Measurements from ENCODE around the gene IL17REL.

The IL17REL gene

DNA sequence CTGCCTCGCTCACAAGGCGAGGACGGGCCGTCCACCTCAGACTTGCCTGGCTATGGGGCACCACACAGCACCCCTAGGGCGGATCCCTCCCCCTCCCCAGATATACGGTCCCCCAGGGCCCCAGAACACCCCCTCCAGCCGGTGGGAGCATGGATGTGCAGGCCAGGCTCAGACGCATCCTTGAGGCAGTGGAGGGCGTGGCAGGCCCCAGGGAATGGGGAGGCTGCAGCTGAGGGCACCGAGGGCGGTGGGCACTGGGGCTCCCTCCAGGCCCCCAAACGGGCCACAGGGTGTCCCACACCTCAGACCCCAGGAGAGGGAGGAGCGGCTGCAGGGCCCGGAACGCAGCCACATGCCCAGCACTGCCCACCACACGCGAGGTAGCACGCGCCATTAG is 33.5 kb upstream of the IL17REL start:
- no peak for DNase-seq (ENCODE audit: low read depth in 2 of 2)

DNA sequence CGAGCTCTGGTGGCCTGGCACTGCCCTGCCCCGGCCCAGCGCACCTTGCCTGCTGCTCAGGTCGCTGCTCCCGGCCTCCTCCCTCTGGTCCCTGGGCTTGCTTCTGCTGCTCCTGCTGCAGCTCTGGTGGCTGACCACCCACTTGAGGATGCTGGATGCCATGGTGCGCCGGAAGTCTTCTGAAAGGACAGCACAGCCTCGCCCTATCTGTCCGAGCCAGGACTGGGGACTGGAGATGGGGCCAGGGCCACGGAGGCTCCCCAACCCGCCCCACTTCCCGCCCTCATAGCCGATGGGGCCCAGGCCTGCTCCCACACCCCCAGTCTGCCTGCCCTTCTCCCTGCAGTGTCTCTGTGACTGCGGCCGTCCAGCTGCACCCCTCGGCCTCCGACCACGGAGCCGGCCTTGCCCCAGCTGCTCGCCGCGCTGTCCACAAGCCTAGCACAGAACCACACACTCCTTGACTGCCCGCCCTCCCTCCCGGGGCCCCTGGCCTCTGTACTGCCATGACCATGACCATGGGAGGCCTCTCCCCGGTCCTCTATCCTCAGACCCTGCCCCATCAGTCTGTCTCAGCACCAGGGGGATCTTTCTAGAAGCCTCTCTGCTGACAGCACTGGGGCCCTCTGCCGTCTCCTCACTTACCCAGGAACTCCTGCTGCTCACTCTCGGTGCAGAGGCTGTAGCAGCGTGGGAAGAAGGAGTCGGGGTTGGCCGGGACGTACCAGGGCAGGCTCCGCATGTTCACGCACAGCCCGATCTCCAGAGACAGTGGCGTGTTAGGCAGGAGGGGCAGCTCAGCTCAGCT is 32.9 kb upstream of the IL17REL start:
- no peak for DNase-seq (ENCODE audit: low read depth in 2 of 2)

DNA sequence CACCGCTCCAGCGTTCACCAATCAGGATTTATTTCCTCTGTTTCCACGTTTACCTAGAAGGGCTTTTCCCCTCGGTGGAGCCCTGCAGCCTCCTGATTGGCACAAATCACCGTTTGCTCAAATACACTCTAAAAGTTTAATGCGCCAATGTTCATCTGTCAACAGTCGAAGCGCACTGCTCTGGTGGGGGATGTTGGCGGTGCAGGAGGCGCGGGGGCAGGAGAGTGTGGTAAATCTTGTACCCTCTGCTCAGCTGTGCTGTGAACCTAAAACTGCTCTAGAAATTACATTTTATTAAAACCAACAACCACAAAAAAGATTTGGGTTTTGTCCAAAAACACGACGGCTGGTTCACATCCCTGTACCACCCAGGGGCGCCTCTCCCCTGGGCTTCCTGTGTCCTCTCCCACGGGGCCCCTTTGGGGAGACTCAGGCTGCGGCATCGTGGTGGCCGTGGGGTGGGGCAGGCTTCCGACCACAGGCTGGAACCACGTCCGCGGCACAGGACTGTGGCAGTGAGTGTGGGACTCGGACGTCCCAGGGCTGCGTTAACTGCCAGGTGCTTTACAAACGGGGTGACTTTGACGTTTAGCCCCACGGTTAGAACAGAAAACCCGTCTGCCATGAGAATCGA is 32.0 kb upstream of the IL17REL start:
- no peak for DNase-seq (ENCODE audit: low read depth in 2 of 2)

- no peak for DNase-seq (ENCODE audit: low read depth in 2 of 2)
Observed at GRCh38 chr22:50041361-50042065, 28.9 kb upstream of the IL17REL start.

DNA sequence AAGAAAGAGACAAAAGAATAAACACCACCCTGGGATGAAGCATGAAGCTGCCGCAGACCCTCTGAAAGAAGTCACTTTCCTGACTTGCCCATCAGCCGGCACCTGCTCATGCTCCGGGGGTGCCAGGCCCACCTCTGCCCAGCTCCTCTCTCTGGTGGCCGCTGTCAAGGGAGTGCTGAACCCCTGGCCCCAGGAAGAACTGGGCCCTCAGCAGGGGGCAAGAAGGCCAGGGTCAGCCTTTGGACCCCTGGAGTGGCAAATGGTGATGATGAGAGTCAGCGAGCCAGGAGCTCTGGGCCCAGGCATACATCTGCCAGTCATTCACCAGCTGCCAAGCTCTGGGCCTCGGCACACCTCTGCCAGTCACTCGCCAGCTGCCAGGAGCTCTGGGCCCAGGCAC is 28.2 kb upstream of the IL17REL start:
- DNase-seq (ENCODE audit: low read depth in 2 of 2): no peak

- no peak for DNase-seq (ENCODE audit: low read depth in 2 of 2)
Observed at GRCh38 chr22:50039669-50040443, 27.3 kb upstream of the IL17REL start.

DNA sequence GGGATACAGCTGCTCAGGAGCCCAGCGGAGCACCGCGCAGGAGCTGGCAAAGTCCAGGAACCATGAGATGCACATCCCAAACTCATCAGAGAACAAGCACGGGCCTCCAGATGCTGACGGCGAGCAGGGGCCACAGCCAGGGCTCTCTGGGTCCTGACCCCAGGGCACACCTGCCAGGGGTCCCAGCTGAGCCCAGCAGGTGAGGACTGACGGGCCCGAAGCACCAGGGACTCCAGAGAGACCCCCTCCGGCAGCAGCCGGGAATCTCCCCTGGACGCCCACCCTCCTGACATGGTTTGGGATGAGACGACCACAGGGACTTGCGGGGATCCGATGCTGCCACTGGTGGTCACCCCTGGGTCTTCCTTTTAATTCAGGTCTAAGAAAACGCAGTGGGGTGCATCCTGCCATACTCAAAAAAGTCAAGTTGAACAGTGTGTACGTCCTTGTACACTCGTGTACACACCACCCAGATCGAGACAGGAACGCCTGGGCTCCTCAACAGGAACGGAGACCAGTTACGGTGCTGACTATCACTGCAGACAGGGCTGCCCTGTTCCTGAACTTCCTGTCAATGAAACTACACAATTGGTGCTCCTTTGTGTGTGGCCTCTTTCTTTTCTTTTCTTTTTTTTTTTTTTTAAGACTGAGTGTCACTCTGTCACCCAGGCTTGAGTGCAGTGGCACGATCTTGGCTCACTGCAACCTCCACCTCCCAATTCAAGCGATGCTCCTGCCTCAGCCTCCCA is 23.6 kb upstream of the IL17REL start:
- no peak for DNase-seq (ENCODE audit: low read depth in 2 of 2)

DNA sequence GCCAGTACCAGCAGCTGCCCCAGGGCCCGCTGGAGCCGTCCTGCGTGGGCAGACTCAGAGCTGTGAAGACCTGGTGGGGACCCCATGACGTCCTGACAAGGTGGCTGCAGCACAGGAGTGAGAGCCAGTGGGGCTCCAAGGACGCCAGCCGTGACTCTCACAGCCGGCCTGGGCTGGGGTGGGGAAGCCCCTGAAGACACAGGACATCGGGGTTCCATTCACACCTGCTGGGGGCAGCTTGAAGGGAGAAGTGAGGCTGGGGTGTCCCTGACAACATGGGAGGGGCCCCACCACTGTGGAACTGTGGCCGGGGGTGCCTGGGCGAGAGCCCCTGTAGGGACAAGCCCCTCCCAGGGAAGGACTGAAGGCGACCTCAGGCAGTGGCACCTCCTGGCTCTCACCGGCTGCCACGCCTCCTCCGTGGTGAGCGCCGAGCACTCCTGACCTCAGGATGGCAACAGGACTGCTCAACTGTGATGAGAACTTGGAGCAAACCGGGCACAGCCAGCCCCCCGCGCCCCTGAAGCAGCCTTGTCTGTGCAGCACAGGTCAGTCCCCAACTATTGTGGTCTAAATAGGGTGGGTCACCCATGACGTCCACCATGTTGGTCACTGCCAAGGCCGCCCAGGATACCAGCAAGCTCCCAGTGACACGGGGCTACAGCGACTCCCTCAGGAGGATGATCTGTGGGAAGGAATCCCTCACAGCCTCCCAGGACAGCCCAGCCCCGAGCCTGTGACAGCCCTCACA is 22.7 kb upstream of the IL17REL start:
- DNase-seq (ENCODE audit: low read depth in 2 of 2): no peak

DNA sequence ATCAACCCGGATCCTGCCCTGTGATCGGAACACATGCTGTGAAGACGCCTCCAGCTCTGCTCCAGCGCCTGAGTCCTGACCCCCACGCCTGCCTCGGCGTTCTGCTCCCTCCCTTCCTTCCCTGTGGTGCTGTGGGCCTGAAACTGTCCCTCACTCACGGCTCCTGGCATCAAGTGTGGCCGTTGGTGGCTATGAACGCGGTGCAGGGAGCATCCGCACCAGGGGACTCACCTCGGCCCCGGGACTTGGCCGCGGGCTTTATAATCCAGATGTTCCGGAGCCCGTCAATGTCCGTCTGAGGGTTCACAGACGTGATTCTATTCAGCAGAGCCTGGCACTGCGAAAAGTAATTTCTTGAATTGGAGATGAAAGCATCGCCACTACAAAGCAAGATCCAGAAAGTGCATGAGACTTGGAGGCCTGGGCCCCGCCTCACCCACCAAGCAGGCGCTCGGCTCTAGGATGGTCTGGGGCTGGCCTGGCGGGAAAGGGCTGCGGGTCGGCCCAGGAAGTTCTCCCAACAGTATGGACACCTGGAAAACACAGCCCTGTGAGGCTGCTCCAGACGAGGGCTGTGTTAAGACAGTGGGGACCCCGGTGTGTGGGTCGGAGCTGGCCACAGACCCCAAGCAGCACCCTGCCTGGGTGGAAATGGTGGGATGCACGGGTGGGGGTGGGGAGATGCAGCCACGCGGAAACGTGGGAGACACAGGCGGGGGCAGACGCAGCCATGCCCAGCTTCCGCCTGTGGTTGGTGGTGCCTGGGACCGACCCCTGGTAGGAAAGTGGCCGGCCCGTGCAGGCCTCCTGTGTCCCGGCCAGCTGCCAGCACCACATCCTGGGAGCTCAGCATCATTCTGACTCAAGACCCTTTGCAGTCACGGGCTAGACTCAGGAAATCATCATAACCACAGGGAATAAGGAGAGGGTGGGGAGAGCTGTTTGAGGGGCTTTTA is 21.8 kb upstream of the IL17REL start:
- no peak for DNase-seq (ENCODE audit: low read depth in 2 of 2)

GRCh38 chr22:50032941-50033601 is 20.5 kb upstream of the IL17REL start:
- no peak for DNase-seq (ENCODE audit: low read depth in 2 of 2)

DNA sequence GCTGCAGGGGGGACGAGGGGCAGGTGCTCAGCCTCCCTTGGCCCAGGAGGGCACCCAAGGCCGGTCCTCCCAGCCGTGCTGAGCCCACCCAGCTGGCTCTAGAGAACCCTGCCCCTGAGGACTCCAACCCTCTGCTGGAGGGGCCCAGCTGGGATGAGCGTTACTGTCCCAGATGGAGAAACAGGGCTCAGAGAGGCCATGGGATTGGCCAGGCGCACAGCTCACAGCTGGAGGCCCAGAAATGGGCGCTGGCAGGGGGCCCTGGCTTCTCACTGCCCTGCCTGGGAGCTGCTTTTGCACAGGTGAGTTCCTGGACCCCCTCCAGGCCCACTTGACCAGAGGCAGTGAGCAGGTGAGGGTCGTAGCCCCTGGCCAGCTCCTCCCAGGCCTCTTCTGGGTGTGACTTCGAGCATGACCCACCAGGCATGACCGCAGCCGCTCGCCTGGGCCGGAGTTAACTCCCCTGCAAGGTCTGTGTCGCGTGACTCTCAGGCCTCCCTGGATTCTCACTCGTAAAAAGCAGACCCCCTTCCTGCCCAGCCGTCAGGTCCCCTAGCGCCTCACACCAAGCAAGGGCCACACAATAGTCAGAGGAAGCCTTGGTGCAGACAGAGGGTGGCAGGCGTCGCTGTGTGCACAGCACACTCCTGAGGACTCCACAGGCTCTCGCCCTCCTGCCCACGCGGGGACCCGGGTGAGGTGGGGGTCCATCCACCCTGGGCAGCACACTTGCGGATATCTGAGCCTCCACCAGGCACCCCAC is 19.7 kb upstream of the IL17REL start:
- no peak for DNase-seq (ENCODE audit: low read depth in 2 of 2)

DNA sequence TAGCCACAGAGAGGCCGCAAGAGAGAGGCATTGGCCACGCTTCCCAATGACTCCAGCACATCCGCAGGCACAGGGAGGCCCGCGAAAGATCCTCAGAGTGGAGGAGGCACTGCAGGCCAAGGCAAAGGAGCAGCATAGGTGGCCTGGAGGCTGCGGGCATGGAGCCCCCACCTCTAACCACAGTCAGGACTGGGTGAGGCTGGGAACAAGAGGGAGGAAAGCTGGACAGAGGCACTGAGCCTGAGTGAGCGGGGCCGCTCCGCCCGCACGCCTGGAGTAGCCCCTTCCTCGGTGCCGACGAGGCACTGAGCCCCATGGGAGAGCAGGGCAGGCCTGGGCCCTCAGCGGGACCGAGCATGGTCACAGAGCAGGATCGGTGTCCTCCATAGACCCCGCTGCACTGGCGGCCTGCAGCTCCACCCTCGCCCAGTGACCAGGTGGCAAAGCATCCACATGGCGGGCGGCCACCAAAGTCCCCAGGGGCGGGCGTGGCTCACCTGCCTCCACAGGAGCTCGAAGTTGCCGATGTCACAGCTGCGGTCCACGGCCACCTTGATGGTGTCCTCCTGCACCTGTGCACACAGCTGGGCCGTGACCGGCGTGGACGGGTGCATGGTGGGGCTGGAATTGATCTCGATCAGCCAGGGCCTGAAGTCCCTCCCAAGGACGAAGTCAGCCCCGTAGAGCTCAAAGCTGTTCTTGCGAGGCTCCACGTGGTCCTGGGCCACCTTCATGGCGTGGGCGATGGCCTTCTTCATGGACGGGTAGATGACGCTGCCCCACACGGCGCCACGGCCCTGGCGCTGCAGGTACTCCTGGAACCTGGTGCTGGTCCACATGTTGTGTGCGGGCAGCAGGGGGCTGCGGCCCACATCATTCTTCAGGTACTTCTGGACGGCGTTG is 18.9 kb upstream of the IL17REL start:
- DNase-seq (ENCODE audit: low read depth in 2 of 2): no peak

- DNase-seq (ENCODE audit: low read depth in 2 of 2): peak; percentile 67 to 74
Observed at GRCh38 chr22:50030297-50031188, 18.0 kb upstream of the IL17REL start.

DNA sequence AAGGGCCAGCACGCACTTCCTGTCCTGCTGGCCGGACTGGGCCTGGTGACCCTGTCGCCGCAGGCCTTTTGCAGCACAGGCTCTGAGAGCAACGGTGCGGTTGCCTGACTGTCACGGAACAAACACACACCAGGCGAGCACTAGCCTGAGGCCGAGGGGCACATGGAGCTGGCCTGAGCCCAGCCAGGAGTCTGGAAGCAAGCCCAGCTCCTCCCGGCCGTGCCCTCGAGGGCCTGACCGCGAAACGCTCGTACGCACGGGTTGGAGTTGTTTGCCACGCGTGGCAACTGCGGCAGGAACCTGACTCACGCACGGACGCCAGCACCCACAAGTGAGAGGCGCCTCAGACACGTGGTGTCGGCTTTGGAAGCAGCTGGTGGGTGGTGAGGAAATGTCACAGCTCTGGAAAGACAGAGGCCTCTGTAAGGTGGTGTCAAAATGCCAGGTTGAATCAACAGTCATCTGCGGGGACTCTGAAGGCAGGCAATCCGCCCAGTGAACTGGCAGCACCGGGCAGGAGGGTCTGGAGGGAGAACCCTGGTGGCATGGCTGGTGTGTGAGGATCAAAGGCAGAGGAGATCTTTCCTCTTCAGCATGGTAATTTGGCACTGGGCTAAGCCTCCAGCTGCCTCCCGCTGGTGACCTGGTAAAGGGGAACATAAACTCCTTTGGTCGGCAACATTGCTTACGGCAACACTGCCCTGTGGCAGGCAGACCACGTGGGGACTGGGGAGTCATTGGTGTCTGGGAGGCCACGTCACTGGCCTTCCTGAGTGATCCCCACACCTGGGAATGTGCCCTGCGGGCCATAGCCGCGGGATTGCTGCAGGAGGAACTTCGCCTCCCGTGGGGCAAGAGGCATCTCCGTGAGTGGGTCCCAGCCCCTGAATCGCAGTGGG is 15.3 kb upstream of the IL17REL start:
- peak; percentile 45 to 67 for DNase-seq (ENCODE audit: low read depth in 2 of 2)

- no peak for DNase-seq (ENCODE audit: low read depth in 2 of 2)
Observed at GRCh38 chr22:50025993-50026392, 13.4 kb upstream of the IL17REL start.
